NCI-H187 (cell line): ENCODE results near the gene CAMK2N1.
"Not testable (repeated sequence)": the region's sequence is repeated elsewhere in the genome, so short reads cannot be mapped to it uniquely, and the experiment has no call there.

Experiments
- DNase-seq, 2 experiments: peaks; one replicate each; lab custom pipeline; 2025; lab: John Stamatoyannopoulos, UW

CAMK2N1 gene

GRCh38 chr1:20485527-20486456 lies at the start of gene CAMK2N1:
CAMK2N1 (minus strand) TSS chr1:20486210; CDS start chr1:20485379, 831 bp downstream.
- no peak for DNase-seq

GRCh38 chr1:20534659-20535417 lies 48.8 kb upstream of the CAMK2N1 start:
- no peak for DNase-seq

GRCh38 chr1:20533635-20534034 lies 47.6 kb upstream of the CAMK2N1 start:
- no peak for DNase-seq

GRCh38 chr1:20530901-20531300 lies 44.9 kb upstream of the CAMK2N1 start:
- DNase-seq: no peak

- no peak for DNase-seq
Measured at GRCh38 chr1:20530306-20530705, 44.3 kb upstream of the CAMK2N1 start.

- no peak for DNase-seq
Measured at GRCh38 chr1:20528221-20528620, 42.2 kb upstream of the CAMK2N1 start.

GRCh38 chr1:20526267-20526666 lies 40.3 kb upstream of the CAMK2N1 start:
- DNase-seq: no peak

GRCh38 chr1:20521960-20522861 lies 36.2 kb upstream of the CAMK2N1 start:
- peak; percentile 26 to 43 for DNase-seq

GRCh38 chr1:20519609-20520262 lies 33.7 kb upstream of the CAMK2N1 start:
- DNase-seq: not testable (repeated sequence)

- no peak for DNase-seq
Measured at GRCh38 chr1:20511518-20512428, 25.8 kb upstream of the CAMK2N1 start.

- DNase-seq: no peak
Measured at GRCh38 chr1:20508411-20508771, 22.4 kb upstream of the CAMK2N1 start.

- peak; percentile 72 to 80 for DNase-seq
Measured at GRCh38 chr1:20507564-20508410, 21.8 kb upstream of the CAMK2N1 start, which contains the start of gene MUL1. MUL1 (minus strand) TSS chr1:20508151; CDS start chr1:20508024, 127 bp downstream.

- DNase-seq: no peak
Measured at GRCh38 chr1:20507248-20507563, 21.2 kb upstream of the CAMK2N1 start.

GRCh38 chr1:20505488-20505887 lies 19.5 kb upstream of the CAMK2N1 start:
- DNase-seq: no peak

- no peak for DNase-seq
Measured at GRCh38 chr1:20500716-20501115, 14.7 kb upstream of the CAMK2N1 start.

GRCh38 chr1:20499718-20500117 lies 13.7 kb upstream of the CAMK2N1 start:
- DNase-seq: no peak

GRCh38 chr1:20499105-20499504 lies 13.1 kb upstream of the CAMK2N1 start:
- no peak for DNase-seq

- DNase-seq: no peak
Measured at GRCh38 chr1:20498116-20498515, 12.1 kb upstream of the CAMK2N1 start.

GRCh38 chr1:20497506-20497905 lies 11.5 kb upstream of the CAMK2N1 start:
- DNase-seq: no peak
